GM19238 (cell line): ENCODE measurements around the gene FAM120B.

Experiments
- DNase-seq: peaks from one replicate; pipeline ENCODE4 v3.0.0; 2011; ENCODE audit warnings: low spot score; ENCODE audit not compliant: insufficient read length

The FAM120B gene

GRCh38 chr6:170286246-170286933, 20.2 kb upstream of the FAM120B start:
- no peak for DNase-seq

- DNase-seq = no peak
These were observed 19.7 kb upstream of the FAM120B start for GRCh38 chr6:170286934-170287265.

GRCh38 chr6:170287371-170287876, 19.1 kb upstream of the FAM120B start:
- DNase-seq = no peak

- DNase-seq = no peak
These were observed 18.4 kb upstream of the FAM120B start for GRCh38 chr6:170288091-170288631.

- no peak for DNase-seq
These were observed 17.7 kb upstream of the FAM120B start for GRCh38 chr6:170288852-170289179.

GRCh38 chr6:170289180-170289931, 17.2 kb upstream of the FAM120B start:
- no peak for DNase-seq

- no peak for DNase-seq
These were observed 16.6 kb upstream of the FAM120B start for GRCh38 chr6:170289951-170290295.

GRCh38 chr6:170290296-170291128, 16.0 kb upstream of the FAM120B start, which contains the start of gene DLL1:
TSS of gene DLL1 (minus strand) at chr6:170291078. CDS start at chr6:170290139, 939 bp downstream.
- DNase-seq = no peak

- no peak for DNase-seq
These were observed 15.1 kb upstream of the FAM120B start for GRCh38 chr6:170291271-170292110.

- DNase-seq = no peak
These were observed 14.5 kb upstream of the FAM120B start for GRCh38 chr6:170292111-170292406.

- DNase-seq = no peak
These were observed 14.0 kb upstream of the FAM120B start for GRCh38 chr6:170292407-170293158.

- DNase-seq = no peak
These were observed 13.0 kb upstream of the FAM120B start for GRCh38 chr6:170293341-170294231.

- no peak for DNase-seq
These were observed 12.2 kb upstream of the FAM120B start for GRCh38 chr6:170294298-170294730.

GRCh38 chr6:170294813-170295509, 11.6 kb upstream of the FAM120B start:
- DNase-seq = no peak

GRCh38 chr6:170295510-170296422, 10.8 kb upstream of the FAM120B start:
- no peak for DNase-seq

- no peak for DNase-seq
These were observed 10.2 kb upstream of the FAM120B start for GRCh38 chr6:170296423-170296745.

- no peak for DNase-seq
These were observed 9.6 kb upstream of the FAM120B start for GRCh38 chr6:170296746-170297575.
